HUDEP-2 (cell line): Measurements from ENCODE around the gene ARHGAP26.
"Not testable (repeated sequence)": the region's sequence is repeated elsewhere in the genome, so short reads cannot be mapped to it uniquely, and the experiment has no call there.

Experiments
- DNase-seq, 76 experiments: peaks; one replicate each; lab custom pipeline; 2025; ENCODE audit not compliant: unreplicated experiment in 76 of 76; lab: John Stamatoyannopoulos, UW

The ARHGAP26 gene

GRCh38 chr5:143066556-143067281 is 296.5 kb downstream of the ARHGAP26 start:
- DNase-seq, result no peak

GRCh38 chr5:143068712-143069111 is 298.5 kb downstream of the ARHGAP26 start:
- no peak for DNase-seq

GRCh38 chr5:143071927-143072326 is 301.8 kb downstream of the ARHGAP26 start:
- DNase-seq, result no peak

- DNase-seq, result no peak
Measured at GRCh38 chr5:143072734-143073133, 302.6 kb downstream of the ARHGAP26 start.

GRCh38 chr5:143073766-143074165 is 303.6 kb downstream of the ARHGAP26 start:
- DNase-seq, result no peak

- DNase-seq, result no peak
Measured at GRCh38 chr5:143074414-143074996, 304.3 kb downstream of the ARHGAP26 start.

GRCh38 chr5:143076377-143076776 is 306.2 kb downstream of the ARHGAP26 start:
- DNase-seq, result no peak

- DNase-seq, result no peak
Measured at GRCh38 chr5:143077453-143078103, 307.4 kb downstream of the ARHGAP26 start.

GRCh38 chr5:143078313-143078712 is 308.1 kb downstream of the ARHGAP26 start:
- DNase-seq, result no peak

- DNase-seq, result no peak
Measured at GRCh38 chr5:143078971-143079370, 308.8 kb downstream of the ARHGAP26 start.

- no peak for DNase-seq
Measured at GRCh38 chr5:143080407-143080806, 310.2 kb downstream of the ARHGAP26 start.

- DNase-seq, result no peak
Measured at GRCh38 chr5:143080982-143081381, 310.8 kb downstream of the ARHGAP26 start.

GRCh38 chr5:143083006-143083405 is 312.8 kb downstream of the ARHGAP26 start:
- DNase-seq, result no peak

- DNase-seq, result no peak
Measured at GRCh38 chr5:143084407-143084806, 314.2 kb downstream of the ARHGAP26 start.

GRCh38 chr5:143085319-143085917 is 315.2 kb downstream of the ARHGAP26 start:
- no peak for DNase-seq

GRCh38 chr5:143086546-143086907 is 316.4 kb downstream of the ARHGAP26 start:
- no peak for DNase-seq

GRCh38 chr5:143086908-143087637 is 316.9 kb downstream of the ARHGAP26 start:
- no peak for DNase-seq

- DNase-seq, result not testable (repeated sequence)
Measured at GRCh38 chr5:143088702-143089101, 318.5 kb downstream of the ARHGAP26 start.

GRCh38 chr5:143090044-143090443 is 319.9 kb downstream of the ARHGAP26 start:
- not testable (repeated sequence) for DNase-seq

- DNase-seq, result not testable (repeated sequence)
Measured at GRCh38 chr5:143092711-143093451, 322.7 kb downstream of the ARHGAP26 start.
